AG09319 (cell line): ENCODE measurements around the gene PRDM16.

Experiments
- DNase-seq: peaks from one replicate; pipeline ENCODE4 v3.0.0-alpha.2; 2010; ENCODE audit warnings: low read depth; ENCODE audit errors: extremely low read depth
- TF ChIP-seq, protein P1 (sequence below): IDR thresholded peaks from 2 replicates; pipeline ENCODE4 v1.5.1; 2011; ENCODE audit warnings: low read depth, mild to moderate bottlenecking, inconsistent platforms, low read length, moderate library complexity

Gene PRDM16

DNA sequence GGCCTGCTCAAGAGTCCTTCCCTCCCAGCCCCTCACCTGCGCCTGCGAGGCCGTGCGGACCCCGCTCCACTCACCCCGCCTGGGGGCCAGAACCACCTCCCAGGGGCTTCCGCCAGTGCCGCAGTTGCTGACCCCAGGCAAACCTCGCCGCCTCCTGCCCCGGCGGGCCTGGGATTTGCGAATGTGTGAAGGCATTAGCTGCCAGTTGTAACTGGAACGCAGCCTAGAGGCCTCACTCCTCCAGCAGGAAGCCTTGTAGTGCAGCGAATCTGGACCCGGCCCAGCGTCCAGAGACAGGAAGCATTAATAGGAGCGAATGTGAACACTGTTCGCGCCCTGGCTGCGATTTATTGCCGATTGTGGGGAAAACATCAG, 244.6 kb downstream of the PRDM16 start:
- TF ChIP-seq, protein P1, sequence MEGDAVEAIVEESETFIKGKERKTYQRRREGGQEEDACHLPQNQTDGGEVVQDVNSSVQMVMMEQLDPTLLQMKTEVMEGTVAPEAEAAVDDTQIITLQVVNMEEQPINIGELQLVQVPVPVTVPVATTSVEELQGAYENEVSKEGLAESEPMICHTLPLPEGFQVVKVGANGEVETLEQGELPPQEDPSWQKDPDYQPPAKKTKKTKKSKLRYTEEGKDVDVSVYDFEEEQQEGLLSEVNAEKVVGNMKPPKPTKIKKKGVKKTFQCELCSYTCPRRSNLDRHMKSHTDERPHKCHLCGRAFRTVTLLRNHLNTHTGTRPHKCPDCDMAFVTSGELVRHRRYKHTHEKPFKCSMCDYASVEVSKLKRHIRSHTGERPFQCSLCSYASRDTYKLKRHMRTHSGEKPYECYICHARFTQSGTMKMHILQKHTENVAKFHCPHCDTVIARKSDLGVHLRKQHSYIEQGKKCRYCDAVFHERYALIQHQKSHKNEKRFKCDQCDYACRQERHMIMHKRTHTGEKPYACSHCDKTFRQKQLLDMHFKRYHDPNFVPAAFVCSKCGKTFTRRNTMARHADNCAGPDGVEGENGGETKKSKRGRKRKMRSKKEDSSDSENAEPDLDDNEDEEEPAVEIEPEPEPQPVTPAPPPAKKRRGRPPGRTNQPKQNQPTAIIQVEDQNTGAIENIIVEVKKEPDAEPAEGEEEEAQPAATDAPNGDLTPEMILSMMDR, result no peak
- DNase-seq, result peak; percentile 72

DNA sequence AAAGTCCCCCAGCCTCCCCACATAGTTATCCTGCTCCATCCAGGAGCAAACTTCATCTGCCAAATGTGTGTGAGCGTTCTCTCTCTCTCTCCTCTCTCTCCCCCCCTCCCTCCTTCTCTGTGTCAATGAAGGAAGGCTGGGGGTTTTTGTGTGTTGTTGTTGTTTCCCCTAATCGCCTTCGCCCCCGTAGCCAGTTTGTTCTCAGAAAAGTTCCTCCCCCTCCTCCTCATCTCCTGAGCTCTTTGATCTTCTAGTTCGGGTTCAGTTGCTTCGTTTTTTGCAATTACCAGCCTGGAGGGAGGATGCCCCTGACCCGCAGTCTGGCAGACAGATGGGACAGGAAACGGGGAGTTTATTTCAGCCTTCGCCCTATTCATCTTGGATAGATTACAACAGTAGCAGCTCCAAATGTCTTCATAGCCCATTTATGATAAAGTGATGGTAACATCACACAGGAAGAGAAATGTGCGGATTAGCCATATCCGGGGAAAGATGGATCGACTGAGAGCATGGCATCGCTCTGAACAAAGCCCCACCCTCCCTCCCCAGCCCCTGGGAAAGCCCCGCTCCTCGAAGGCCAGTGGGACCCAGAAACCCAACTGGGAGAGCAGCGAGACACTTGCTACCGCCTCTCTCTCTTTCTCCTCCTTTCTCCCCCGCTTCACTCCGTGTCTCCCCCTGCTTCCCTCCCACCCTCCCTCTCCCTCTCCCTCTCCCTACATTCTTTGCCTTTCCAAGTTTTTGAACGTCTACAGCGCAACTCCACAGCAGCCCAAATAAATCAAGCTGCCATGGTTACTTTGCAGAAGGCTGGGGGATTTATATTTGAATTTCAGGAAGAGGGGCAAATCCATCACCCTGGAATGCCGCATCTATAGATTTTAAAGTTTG, 245.7 kb downstream of the PRDM16 start:
- TF ChIP-seq, protein P1, result no peak
- no peak for DNase-seq

DNA sequence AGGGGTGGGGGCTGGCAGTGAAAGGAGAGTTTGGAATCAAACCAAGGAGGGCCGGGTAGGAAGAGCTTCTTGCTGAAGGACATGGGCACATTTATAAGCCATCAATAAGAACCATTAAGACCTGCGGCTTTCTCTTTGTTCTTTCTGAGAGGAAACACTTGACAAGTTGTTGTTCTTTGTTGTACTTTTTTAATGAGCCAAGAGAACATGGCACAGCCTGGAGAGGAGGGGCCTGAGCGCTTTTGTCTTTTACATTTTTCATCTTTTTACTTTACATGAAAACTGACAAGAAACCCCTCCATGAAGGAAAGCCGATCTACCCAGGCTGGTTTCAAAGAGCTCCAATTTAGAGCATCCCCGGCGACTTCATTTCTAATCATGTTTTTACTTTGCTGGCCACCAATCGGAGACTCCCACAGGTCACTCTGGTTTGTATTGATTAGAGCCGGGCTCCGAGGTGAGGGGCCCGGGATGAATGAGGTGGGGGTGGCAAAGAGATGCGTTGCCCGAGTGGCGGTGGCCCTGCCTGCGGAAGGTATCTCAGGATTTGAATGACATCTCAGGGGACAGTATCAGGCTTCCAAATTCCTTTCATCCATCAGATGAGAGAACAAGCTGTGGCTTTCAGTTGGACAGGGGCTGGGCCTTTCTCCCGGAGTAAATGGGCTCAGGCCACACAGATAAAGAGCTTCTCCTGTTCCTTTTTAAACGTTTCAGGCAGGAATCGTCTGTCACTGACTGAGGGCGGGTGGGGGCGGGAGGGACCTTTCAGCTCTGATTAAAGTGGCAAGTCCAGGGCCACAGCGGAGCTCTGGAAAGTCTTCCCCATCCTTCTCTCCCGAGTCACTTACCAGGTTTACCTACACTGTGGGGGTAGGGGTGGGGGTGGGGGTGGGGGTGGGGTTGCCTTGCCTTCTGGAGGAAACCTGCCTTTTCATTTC, 246.7 kb downstream of the PRDM16 start:
- TF ChIP-seq, protein P1, result no peak
- DNase-seq, result no peak

DNA sequence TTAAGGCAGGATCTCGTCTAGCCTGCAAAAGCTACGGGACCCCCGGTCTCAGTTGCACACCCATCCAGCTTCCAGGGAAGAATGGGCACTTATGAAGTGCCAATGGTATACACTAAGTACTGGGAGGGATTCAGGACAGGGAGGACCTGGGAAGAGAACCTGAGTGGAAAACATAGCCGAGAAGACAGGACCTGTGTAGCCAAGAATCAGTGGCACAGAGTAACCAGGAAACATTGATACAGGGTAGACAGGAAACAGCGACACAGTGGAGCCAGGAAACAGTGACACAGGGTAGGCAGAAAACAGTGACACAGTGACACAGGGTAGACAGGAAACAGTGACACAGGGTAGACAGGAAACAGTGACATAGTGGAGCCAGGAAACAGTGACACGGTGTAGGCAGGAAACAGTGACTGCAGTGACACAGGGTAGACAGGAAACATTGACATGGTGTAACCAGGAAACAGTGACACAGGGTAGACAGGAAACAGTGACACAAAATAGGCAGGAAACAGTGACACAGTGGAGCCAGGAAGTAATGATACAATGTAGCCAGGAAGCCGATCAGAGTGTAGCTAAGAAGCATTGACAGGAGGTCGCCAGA, 247.4 kb downstream of the PRDM16 start:
- DNase-seq, result no peak

DNA sequence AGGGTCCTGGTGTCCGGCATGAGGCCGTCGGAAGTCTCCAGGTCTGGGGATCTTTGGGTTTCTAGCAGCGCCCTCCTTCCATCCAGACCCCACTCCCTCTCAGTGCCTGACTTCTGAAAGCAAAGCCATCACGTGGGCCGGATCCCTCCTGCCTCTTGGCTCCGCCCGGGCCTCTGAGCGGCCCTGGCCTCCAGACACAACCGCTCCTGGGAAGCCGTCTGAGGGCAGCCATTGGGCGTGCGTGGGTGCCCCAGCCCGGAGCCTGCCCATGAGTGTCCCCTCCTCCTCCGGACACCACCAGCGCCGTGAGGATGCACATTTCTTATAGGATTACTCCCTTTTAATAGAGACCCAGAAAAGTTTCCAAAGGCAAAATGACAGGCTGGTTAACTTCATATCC, 248.5 kb downstream of the PRDM16 start:
- DNase-seq, result no peak
- TF ChIP-seq, protein P1, result no peak

More for the DNA sequence above, 247.4 kb downstream of the PRDM16 start:
- TF ChIP-seq, protein P1, result no peak

DNA sequence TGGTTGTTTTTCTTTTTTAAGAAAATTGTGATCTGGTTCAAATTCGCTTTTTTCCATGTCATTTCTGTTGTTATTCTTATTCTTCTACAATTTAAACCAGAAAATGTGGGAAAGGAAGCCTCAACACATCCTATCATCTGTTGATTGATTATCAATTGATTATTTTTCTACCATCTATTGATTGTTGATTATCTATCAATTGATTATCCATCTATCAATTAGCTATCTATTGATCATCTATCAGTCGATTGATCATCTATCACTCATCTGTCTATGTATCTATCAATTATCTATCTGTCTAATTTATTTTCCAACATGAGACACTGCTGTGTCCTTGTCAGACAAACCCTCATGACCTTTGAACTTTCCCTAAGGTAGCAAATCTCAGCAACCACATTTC, 249.3 kb downstream of the PRDM16 start:
- no peak for DNase-seq
- TF ChIP-seq, protein P1, result no peak

DNA sequence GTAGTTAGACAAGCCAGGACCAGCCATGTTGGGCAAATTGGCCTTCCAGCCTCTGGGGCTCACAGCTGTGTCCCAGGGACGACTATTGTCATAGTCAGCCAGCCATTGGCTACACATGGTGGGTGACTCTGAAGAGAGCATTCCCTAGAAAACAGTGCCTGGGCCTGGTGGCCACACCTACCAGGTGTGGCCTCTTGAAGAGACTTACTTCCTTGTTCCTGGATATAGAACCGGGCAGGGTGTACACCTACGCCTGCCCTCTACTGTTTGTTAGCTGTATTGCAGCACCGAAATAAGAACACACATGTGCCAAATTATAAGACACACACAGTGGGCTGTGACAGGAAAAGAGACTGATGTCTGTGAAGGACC, 250.9 kb downstream of the PRDM16 start:
- TF ChIP-seq, protein P1, result peak; percentile 61
- no peak for DNase-seq
